ENCODE data around the gene CNTLN. TPM values are rescaled to one million over a fixed set of nuclear protein-coding genes. Genes with fewer than 3 reads are reported as not detected.
"Not testable (repeated sequence)": the region's sequence is repeated elsewhere in the genome, so short reads cannot be mapped to it uniquely, and the experiment has no call there.

The CNTLN gene
- total RNA-seq, 1 donor = 13.0 TPM

GRCh38 chr9:17246770-17247169 lies 111.9 kb downstream of the CNTLN start:
- H3K4me3 ChIP-seq (ENCODE audit: low read depth, low read length) = no peak overlapping the region
- DNase-seq (ENCODE audit: low read depth) = no peak
- TF ChIP-seq CTCF (IDR thresholded peaks at IDR 0.05; ENCODE audit: insufficient read depth, low read depth, low read length) = no peak

GRCh38 chr9:17251100-17251499 lies 116.3 kb downstream of the CNTLN start:
- no peak overlapping the region for H3K4me3 ChIP-seq (ENCODE audit: low read depth, low read length)
- DNase-seq (ENCODE audit: low read depth) = no peak
- no peak for TF ChIP-seq CTCF (IDR thresholded peaks at IDR 0.05; ENCODE audit: insufficient read depth, low read depth, low read length)

- H3K4me3 ChIP-seq (ENCODE audit: low read depth, low read length); DNase-seq (ENCODE audit: low read depth): not testable (repeated sequence)
Measured at GRCh38 chr9:17268531-17269188, 133.8 kb downstream of the CNTLN start.

GRCh38 chr9:17269799-17270198 lies 135.0 kb downstream of the CNTLN start:
- DNase-seq (ENCODE audit: low read depth) = peak; percentile 5
- no peak for TF ChIP-seq CTCF (IDR thresholded peaks at IDR 0.05; ENCODE audit: insufficient read depth, low read depth, low read length)
- no peak overlapping the region for H3K4me3 ChIP-seq (ENCODE audit: low read depth, low read length)

GRCh38 chr9:17272536-17272935 lies 137.7 kb downstream of the CNTLN start:
- peak overlapping the region; percentile 26 for H3K4me3 ChIP-seq (ENCODE audit: low read depth, low read length)
- peak; percentile 19 for DNase-seq (ENCODE audit: low read depth)
- TF ChIP-seq CTCF (IDR thresholded peaks at IDR 0.05; ENCODE audit: insufficient read depth, low read depth, low read length) = no peak

- H3K4me3 ChIP-seq (ENCODE audit: low read depth, low read length) = no peak overlapping the region
- TF ChIP-seq CTCF (IDR thresholded peaks at IDR 0.05; ENCODE audit: insufficient read depth, low read depth, low read length) = no peak
- DNase-seq (ENCODE audit: low read depth) = peak; percentile 39
Measured at GRCh38 chr9:17280350-17281012, 145.6 kb downstream of the CNTLN start.

GRCh38 chr9:17290673-17291072 lies 155.8 kb downstream of the CNTLN start:
- H3K4me3 ChIP-seq (ENCODE audit: low read depth, low read length) = peak overlapping the region; percentile 34

GRCh38 chr9:17291766-17292165 lies 156.9 kb downstream of the CNTLN start:
- no peak overlapping the region for H3K4me3 ChIP-seq (ENCODE audit: low read depth, low read length)
- TF ChIP-seq CTCF (IDR thresholded peaks at IDR 0.05; ENCODE audit: insufficient read depth, low read depth, low read length) = no peak
- DNase-seq (ENCODE audit: low read depth) = no peak

More at GRCh38 chr9:17290673-17291072, 155.8 kb downstream of the CNTLN start:
- not testable (repeated sequence) for DNase-seq (ENCODE audit: low read depth)
